Fibroblast of lung (primary cell): Measurements from ENCODE around the gene CMIP. TPM values are rescaled to one million over a fixed set of nuclear protein-coding genes. Genes with fewer than 3 reads are reported as not detected.

Experiments
- DNase-seq, 2 donors: peaks; one replicate each; pipeline versions ENCODE4 v3.0.0 to v3.0.0-alpha.2; 2010; ENCODE audit warnings: low read depth in 2 of 2
- H2AFZ ChIP-seq: 2 replicates; pipeline ENCODE4 v1.5.1; 2012; ENCODE audit warnings: low read length, control low read depth, inconsistent platforms
- H3K27ac ChIP-seq: 2 replicates; pipeline ENCODE4 v1.5.1; 2011; ENCODE audit warnings: low read length, control low read depth; ENCODE audit not compliant: insufficient read depth
- H3K27me3 ChIP-seq: 2 replicates; pipeline ENCODE4 v1.5.1; 2011; ENCODE audit warnings: mild to moderate bottlenecking, low read length; ENCODE audit not compliant: control insufficient read depth, insufficient read depth
- H3K36me3 ChIP-seq: 2 replicates; pipeline ENCODE4 v1.5.1; 2011; ENCODE audit warnings: low read length; ENCODE audit not compliant: control insufficient read depth, insufficient read depth
- H3K4me1 ChIP-seq: 2 replicates; pipeline ENCODE4 v1.5.1; 2011; ENCODE audit warnings: low read length; ENCODE audit not compliant: control insufficient read depth, insufficient read depth; ENCODE audit errors: extremely low read depth
- H3K4me2 ChIP-seq: 2 replicates; pipeline ENCODE4 v1.5.1; 2011; ENCODE audit warnings: low read length, control low read depth; ENCODE audit not compliant: insufficient read depth; ENCODE audit errors: extremely low read depth
- H3K4me3 ChIP-seq, 4 experiments: fragments of 200-600 bp in 1 of 4; sonication (generic) in 1 of 4; replicated peaks in 1 of 4; 2 replicates each; pipeline ENCODE4 v1.5.1; 2011 to 2016; ENCODE audit warnings: low read length in 4 of 4, low read depth in 3 of 4, mild to moderate bottlenecking in 3 of 4, control low read depth in 2 of 4, inconsistent platforms in 1 of 4, mixed read lengths in 1 of 4; ENCODE audit not compliant: insufficient read depth in 1 of 4; ENCODE audit errors: control extremely low read depth in 1 of 4
- H3K79me2 ChIP-seq: 2 replicates; pipeline ENCODE4 v1.5.1; 2012; ENCODE audit warnings: mild to moderate bottlenecking, low read length, inconsistent platforms; ENCODE audit not compliant: control insufficient read depth, insufficient read depth
- H3K9ac ChIP-seq: 2 replicates; pipeline ENCODE4 v1.5.1; 2011; ENCODE audit warnings: mild to moderate bottlenecking, low read length, control low read depth; ENCODE audit not compliant: insufficient read depth
- H3K9me3 ChIP-seq: 2 replicates; pipeline ENCODE4 v1.5.1; 2012; ENCODE audit warnings: low read depth, low read length; ENCODE audit not compliant: control insufficient read depth, insufficient read depth
- H4K20me1 ChIP-seq: 2 replicates; pipeline ENCODE4 v1.5.1; 2011; ENCODE audit warnings: low read length; ENCODE audit not compliant: control insufficient read depth, insufficient read depth; ENCODE audit errors: extremely low read depth
- CTCF ChIP-seq, 2 donors: IDR thresholded peaks in 1 of 2; conservative IDR thresholded peaks in 1 of 2; 1 replicate in 1 of 2; 2 replicates in 1 of 2; pipeline ENCODE4 v1.5.1; 2011 to 2012; ENCODE audit warnings: low read length in 2 of 2, control low read depth in 1 of 2, inconsistent platforms in 1 of 2, low read depth in 1 of 2, mild to moderate bottlenecking in 1 of 2
- EZH2 ChIP-seq: IDR thresholded peaks from 2 replicates; pipeline ENCODE4 v1.5.1; 2012; ENCODE audit warnings: low read length, control low read depth, mild to moderate bottlenecking; ENCODE audit errors: missing control alignments
- polyA plus RNA-seq, 2 donors: library from polyadenylated mRNA; depleted of rRNA in 1 of 2; stranded (reverse) in 1 of 2; unstranded in 1 of 2; fragments of >200 nt; gene quantifications; 2 replicates each; pipeline ENCODE4 v1.2.1, GENCODE V29; 2011 to 2012; ENCODE audit warnings: missing spikeins in 1 of 2
- total RNA-seq: library from RNA; depleted of rRNA; stranded (reverse); fragments of >200 nt; gene quantifications from 2 replicates; pipeline ENCODE4 v1.2.1, GENCODE V29; 2014

The CMIP gene
- total and polyA plus RNA-seq, 2 donors (not counting 1 experiment from before 2014, with no cell fraction given), result 1.9 to 5.1 TPM

- Histone ChIP-seq H4K20me1 (no peaks in the 10 kb centered on the region), H3K4me2 (no peak overlapping the region), H3K27me3 (no peaks in the 10 kb centered on the region), H3K36me3 (no peaks in the 10 kb centered on the region), H3K4me3 (no peak overlapping the region), H2AFZ (no peak overlapping the region), H3K27ac (no peak overlapping the region), H3K9ac (no peak overlapping the region), H3K79me2 (no peaks in the 10 kb centered on the region), H3K9me3 (no peaks in the 10 kb centered on the region), H3K4me1 (peaks cover 5% of the 10 kb centered on the region)
- TF ChIP-seq CTCF (conservative IDR thresholded peaks at IDR 0.05 in 1 of 2, IDR thresholded peaks at IDR 0.05 in 1 of 2; ENCODE audit: low read depth in 1 of 2, low read length in 2 of 2) (no peak), EZH2 (no peak)
- peak in 1 of 2 donors; percentile 58 for DNase-seq
Observed at GRCh38 chr16:81586417-81586816, 141.8 kb downstream of the CMIP start.

- Histone ChIP-seq H3K4me1 (peaks cover 5% of the 10 kb centered on the region), H3K9me3 (no peaks in the 10 kb centered on the region), H2AFZ (no peak overlapping the region), H3K9ac (no peak overlapping the region), H3K27ac (no peak overlapping the region), H3K4me3 (no peak overlapping the region), H3K79me2 (no peaks in the 10 kb centered on the region), H3K36me3 (no peaks in the 10 kb centered on the region), H3K27me3 (no peaks in the 10 kb centered on the region), H3K4me2 (no peak overlapping the region), H4K20me1 (no peaks in the 10 kb centered on the region)
- no peak for DNase-seq
- TF ChIP-seq EZH2, result no peak
- TF ChIP-seq CTCF (conservative IDR thresholded peaks at IDR 0.05 in 1 of 2, IDR thresholded peaks at IDR 0.05 in 1 of 2; ENCODE audit: low read depth in 1 of 2, low read length in 2 of 2), result no peak
Observed at GRCh38 chr16:81586977-81587625, 142.5 kb downstream of the CMIP start.

- Histone ChIP-seq H3K4me1 (peaks cover 5% of the 10 kb centered on the region), H3K27ac (no peak overlapping the region), H3K27me3 (no peaks in the 10 kb centered on the region), H3K9ac (no peak overlapping the region), H3K9me3 (no peaks in the 10 kb centered on the region), H3K79me2 (no peaks in the 10 kb centered on the region), H3K4me2 (no peak overlapping the region), H3K4me3 (no peak overlapping the region), H3K36me3 (no peaks in the 10 kb centered on the region), H2AFZ (no peak overlapping the region), H4K20me1 (no peaks in the 10 kb centered on the region)
- no peak for TF ChIP-seq EZH2
- no peak for TF ChIP-seq CTCF (conservative IDR thresholded peaks at IDR 0.05 in 1 of 2, IDR thresholded peaks at IDR 0.05 in 1 of 2; ENCODE audit: low read depth in 1 of 2, low read length in 2 of 2)
- peak in 1 of 2 donors; percentile 39 for DNase-seq
Observed at GRCh38 chr16:81587626-81588160, 143.1 kb downstream of the CMIP start.
